HL-60 (cell line): ENCODE measurements around the gene GCGR.

Experiments
- GABPA ChIP-seq: IDR thresholded peaks from 2 replicates; pipeline ENCODE4 v1.6.1; 2012; ENCODE audit warnings: low read depth
- POLR2AphosphoS5 ChIP-seq: IDR thresholded peaks from 2 replicates; pipeline ENCODE4 v1.6.1; 2012; ENCODE audit warnings: low read depth
- TF ChIP-seq, protein P1 (sequence below): IDR thresholded peaks from one replicate; pipeline ENCODE4 v1.5.1; 2011; ENCODE audit warnings: low read length, control low read depth, inconsistent platforms; ENCODE audit not compliant: insufficient read depth

DNA sequence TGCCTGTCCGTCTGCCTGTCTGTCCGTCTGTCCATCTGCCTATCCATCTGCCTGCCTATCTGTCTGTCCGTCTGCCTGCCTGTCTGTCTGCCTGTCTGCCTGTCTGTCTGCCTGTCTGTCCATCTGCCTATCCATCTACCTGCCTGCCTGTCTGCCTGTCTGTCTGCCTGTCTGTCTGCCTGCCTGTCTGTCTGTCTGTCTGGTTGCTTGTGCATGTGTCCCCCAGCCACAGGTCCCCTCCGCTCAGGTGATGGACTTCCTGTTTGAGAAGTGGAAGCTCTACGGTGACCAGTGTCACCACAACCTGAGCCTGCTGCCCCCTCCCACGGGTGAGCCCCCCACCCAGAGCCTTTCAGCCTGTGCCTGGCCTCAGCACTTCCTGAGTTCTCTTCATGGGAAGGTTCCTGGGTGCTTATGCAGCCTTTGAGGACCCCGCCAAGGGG, 5.6 kb downstream of the GCGR start:
- no peak for TF ChIP-seq GABPA
- TF ChIP-seq, protein P1, sequence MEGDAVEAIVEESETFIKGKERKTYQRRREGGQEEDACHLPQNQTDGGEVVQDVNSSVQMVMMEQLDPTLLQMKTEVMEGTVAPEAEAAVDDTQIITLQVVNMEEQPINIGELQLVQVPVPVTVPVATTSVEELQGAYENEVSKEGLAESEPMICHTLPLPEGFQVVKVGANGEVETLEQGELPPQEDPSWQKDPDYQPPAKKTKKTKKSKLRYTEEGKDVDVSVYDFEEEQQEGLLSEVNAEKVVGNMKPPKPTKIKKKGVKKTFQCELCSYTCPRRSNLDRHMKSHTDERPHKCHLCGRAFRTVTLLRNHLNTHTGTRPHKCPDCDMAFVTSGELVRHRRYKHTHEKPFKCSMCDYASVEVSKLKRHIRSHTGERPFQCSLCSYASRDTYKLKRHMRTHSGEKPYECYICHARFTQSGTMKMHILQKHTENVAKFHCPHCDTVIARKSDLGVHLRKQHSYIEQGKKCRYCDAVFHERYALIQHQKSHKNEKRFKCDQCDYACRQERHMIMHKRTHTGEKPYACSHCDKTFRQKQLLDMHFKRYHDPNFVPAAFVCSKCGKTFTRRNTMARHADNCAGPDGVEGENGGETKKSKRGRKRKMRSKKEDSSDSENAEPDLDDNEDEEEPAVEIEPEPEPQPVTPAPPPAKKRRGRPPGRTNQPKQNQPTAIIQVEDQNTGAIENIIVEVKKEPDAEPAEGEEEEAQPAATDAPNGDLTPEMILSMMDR: no peak
- no peak for TF ChIP-seq POLR2AphosphoS5
